ENCODE data around the gene TYW3. TPM values are rescaled to one million over a fixed set of nuclear protein-coding genes. Genes with fewer than 3 reads are reported as not detected.
"Not testable (repeated sequence)": the region's sequence is repeated elsewhere in the genome, so short reads cannot be mapped to it uniquely, and the experiment has no call there.

The TYW3 gene
- total RNA-seq, 1 experiment from 2014 or later = 33.9 TPM

- BruUV-seq (replicated peaks) = no TSS peak
- ChIA-PET POLR2A (ENCODE audit: low non-redundant PET) (no interaction called here), CTCF (no interaction called here)
- Histone ChIP-seq H3K27ac (ENCODE audit: low read depth, low read length, poor library complexity, severe bottlenecking) (no peak overlapping the region), H3K36me3 (ENCODE audit: insufficient read depth, low read length, poor library complexity, severe bottlenecking) (peaks cover 12% of the 10 kb centered on the region), H3K9me3 (ENCODE audit: low read depth, low read length, poor library complexity, severe bottlenecking) (peaks cover 10% of the 10 kb centered on the region), H3K4me1 (ENCODE audit: insufficient read depth, low read length, poor library complexity, severe bottlenecking) (peaks cover 6% of the 10 kb centered on the region), H3K27me3 (replicated peaks; ENCODE audit: insufficient read depth, low read depth, low read length, poor library complexity) (no peaks in the 10 kb centered on the region), H3K4me3 (ENCODE audit: low read depth, low read length, poor library complexity, severe bottlenecking) (no peak overlapping the region)
- DNase-seq (ENCODE audit: low spot score) = no peak
- TF ChIP-seq CTCF (conservative IDR thresholded peaks at IDR 0.05; ENCODE audit: low read depth, low read length) (no peak), EZH2 (IDR thresholded peaks at IDR 0.05; ENCODE audit: borderline replicate concordance, low read depth, low read length, poor library complexity, severe bottlenecking) (no peak)
- intact Hi-C loops (cut with micrococcal nuclease; ENCODE audit: unreplicated experiment) = no loop called here
These were observed 1.4 kb upstream of the TYW3 start for GRCh38 chr1:74731399-74732052.

GRCh38 chr1:74732071-74732946 lies 643 bp upstream of the TYW3 start:
- CTCF ChIA-PET; H3K4me1 ChIP-seq (ENCODE audit: insufficient read depth, low read length, poor library complexity, severe bottlenecking); H3K27me3 ChIP-seq (replicated peaks; ENCODE audit: insufficient read depth, low read depth, low read length, poor library complexity); intact Hi-C loops (cut with micrococcal nuclease; ENCODE audit: unreplicated experiment); BruUV-seq (replicated peaks); POLR2A ChIA-PET (ENCODE audit: low non-redundant PET); H3K9me3 ChIP-seq (ENCODE audit: low read depth, low read length, poor library complexity, severe bottlenecking): not testable (repeated sequence)
- H3K27ac ChIP-seq (ENCODE audit: low read depth, low read length, poor library complexity, severe bottlenecking) = peak overlapping the region; percentile 90
- H3K36me3 ChIP-seq (ENCODE audit: insufficient read depth, low read length, poor library complexity, severe bottlenecking) = peaks cover 19% of the 10 kb centered on the region
- DNase-seq (ENCODE audit: low spot score) = peak; percentile 1
- peak overlapping the region; percentile 70 for H3K4me3 ChIP-seq (ENCODE audit: low read depth, low read length, poor library complexity, severe bottlenecking)

- Histone ChIP-seq H3K4me3 (ENCODE audit: low read depth, low read length, poor library complexity, severe bottlenecking) (peak overlapping the region; percentile 70), H3K27me3 (replicated peaks; ENCODE audit: insufficient read depth, low read depth, low read length, poor library complexity) (no peaks in the 10 kb centered on the region), H3K9me3 (ENCODE audit: low read depth, low read length, poor library complexity, severe bottlenecking) (peaks cover 3% of the 10 kb centered on the region), H3K36me3 (ENCODE audit: insufficient read depth, low read length, poor library complexity, severe bottlenecking) (peaks cover 28% of the 10 kb centered on the region), H3K4me1 (ENCODE audit: insufficient read depth, low read length, poor library complexity, severe bottlenecking) (peaks cover 6% of the 10 kb centered on the region), H3K27ac (ENCODE audit: low read depth, low read length, poor library complexity, severe bottlenecking) (peak overlapping the region; percentile 90)
- intact Hi-C loops (cut with micrococcal nuclease; ENCODE audit: unreplicated experiment) = no loop called here
- CTCF ChIA-PET = interaction anchor here (0.8 kb wide), 1 partner anchor 38 kb away, joined by 3 read pairs; no protein-coding TSS in a partner anchor
- POLR2A ChIA-PET (ENCODE audit: low non-redundant PET) = no interaction called here
- TF ChIP-seq EZH2 (IDR thresholded peaks at IDR 0.05; ENCODE audit: borderline replicate concordance, low read depth, low read length, poor library complexity, severe bottlenecking) (no peak), CTCF (conservative IDR thresholded peaks at IDR 0.05; ENCODE audit: low read depth, low read length) (peak; percentile 80)
- BruUV-seq (replicated peaks) = no TSS peak
- DNase-seq (ENCODE audit: low spot score) = peak; percentile 85
These were observed 892 bp downstream of the TYW3 start for GRCh38 chr1:74733604-74734484.
